Mammary microvascular endothelial cell (primary cell): ENCODE measurements around the gene PAK4. TPM values are rescaled to one million over a fixed set of nuclear protein-coding genes. Genes with fewer than 3 reads are reported as not detected.

Experiments
- total RNA-seq: library from RNA; depleted of rRNA; stranded (reverse); fragments of >200 nt; gene quantifications from 2 replicates; pipeline ENCODE4 v1.2.3, GENCODE V29; 2015

The PAK4 gene
- total RNA-seq, result 10.0 and 16.9 TPM in 2 replicates

GRCh38 chr19:39125554-39126311, at the start of gene PAK4:
PAK4 (plus strand) TSS chr19:39125786; CDS start chr19:39169554, 43,768 bp downstream.

GRCh38 chr19:39083983-39084731, 41.4 kb upstream of the PAK4 start, which contains the start of gene ACP7:
ACP7 (plus strand) TSS chr19:39084368; CDS start chr19:39085270, 902 bp downstream.

GRCh38 chr19:39196860-39197562, 71.4 kb downstream of the PAK4 start, which contains the start of gene NCCRP1:
NCCRP1 (plus strand) TSS chr19:39196964; CDS start chr19:39196983, 19 bp downstream.

GRCh38 chr19:39203372-39204341, 78.1 kb downstream of the PAK4 start, which contains the start of gene SYCN:
SYCN (minus strand) TSS chr19:39204263; CDS start chr19:39204254, 9 bp downstream.

Other genes with a start within 250 kb of the PAK4 start
- 7.8 and 8.3 TPM in 2 replicates for gene RINL, start 247.5 kb upstream of the PAK4 start, total RNA-seq
- 81.7 and 86.8 TPM in 2 replicates for gene SIRT2, start 226.2 kb upstream of the PAK4 start, total RNA-seq
- gene NFKBIB, start 225.8 kb upstream of the PAK4 start, total RNA-seq, result 25.8 and 26.2 TPM in 2 replicates
- not detected in 2 replicates for gene CCER2, start 213.6 kb upstream of the PAK4 start, total RNA-seq
- 23.8 and 27.8 TPM in 2 replicates for gene SARS2, start 195.0 kb upstream of the PAK4 start, total RNA-seq
- gene MRPS12, start 194.8 kb upstream of the PAK4 start, total RNA-seq, result 65.5 and 68.4 TPM in 2 replicates
- gene FBXO17, start 150.0 kb upstream of the PAK4 start, total RNA-seq, result 2.1 and 6.5 TPM in 2 replicates
- gene FBXO27, start 93.2 kb upstream of the PAK4 start, total RNA-seq, result 0.34 and 2.7 TPM in 2 replicates
- 0.10 and 0.33 TPM in 2 replicates for gene ACP7, start 41.4 kb upstream of the PAK4 start, total RNA-seq
- 0.15 TPM in 1 of 2 replicates, not detected in the other for gene NCCRP1, start 71.2 kb downstream of the PAK4 start, total RNA-seq
- gene SYCN, start 78.5 kb downstream of the PAK4 start, total RNA-seq, result not detected in 2 replicates
- gene IFNL3, start 119.2 kb downstream of the PAK4 start, total RNA-seq, result not detected in 2 replicates
- gene IFNL4, start 123.1 kb downstream of the PAK4 start, total RNA-seq, result not detected in 2 replicates
- not detected in 2 replicates for gene IFNL2, start 142.6 kb downstream of the PAK4 start, total RNA-seq
- gene IFNL1, start 170.6 kb downstream of the PAK4 start, total RNA-seq, result not detected in 2 replicates
- 0.25 and 0.47 TPM in 2 replicates for gene LRFN1, start 195.1 kb downstream of the PAK4 start, total RNA-seq
- gene GMFG, start 210.3 kb downstream of the PAK4 start, total RNA-seq, result 85.3 and 115 TPM in 2 replicates
- 40.3 and 43.9 TPM in 2 replicates for gene SAMD4B, start 216.6 kb downstream of the PAK4 start, total RNA-seq